Motor neuron (in vitro differentiated cells): ENCODE measurements around the gene FOXN4. TPM values are rescaled to one million over a fixed set of nuclear protein-coding genes. Genes with fewer than 3 reads are reported as not detected.

Experiments
- ATAC-seq, 8 experiments: fragments of 200-7000 bp; cut with Tn5 transposase; replicated peaks in 6 of 8; 2 replicates each; pipeline ENCODE4 v1.8.0; 2021; ENCODE audit warnings: mild to moderate bottlenecking in 8 of 8, moderate library complexity in 8 of 8
- H3K27ac ChIP-seq, 2 donors: fragments of 250-450 bp; sonication (Bioruptor Pico); 2 replicates each; pipeline ENCODE4 v1.9.0; 2021; ENCODE audit warnings: antibody characterized with exemption in 2 of 2, mild to moderate bottlenecking in 2 of 2, moderate library complexity in 1 of 2
- H3K4me1 ChIP-seq, 2 donors: fragments of 250-450 bp; sonication (Bioruptor Pico); replicated peaks in 1 of 2; 2 replicates each; pipeline ENCODE4 v1.6.1; 2021; ENCODE audit warnings: antibody characterized with exemption in 2 of 2, mild to moderate bottlenecking in 2 of 2, moderate library complexity in 1 of 2
- H3K4me3 ChIP-seq, 5 donors: fragments of 250-450 bp; sonication (Bioruptor Pico); 2 replicates each; pipeline ENCODE4 v1.9.0; 2021; ENCODE audit warnings: antibody characterized with exemption in 5 of 5, mild to moderate bottlenecking in 5 of 5, moderate library complexity in 4 of 5
- WGBS, 10 experiments: fragments of 450-650 bp; shearing (Covaris generic); methylation state at CpG; one replicate each; pipeline ENCODE4 v1.0.0; 2022; 5-methylcytosine and 5-hydroxymethylcytosine counted together
- in situ Hi-C, 9 experiments: fragments of 400-800 bp; cut with MboI; loops; one replicate each; pipeline ENCODE4 v1.15.0; 2021; ENCODE audit warnings: low sequenced_read_pairs in 9 of 9, low pct_unique_long_range_greater_than_20kb in 2 of 9; ENCODE audit not compliant: unreplicated experiment in 9 of 9
- total RNA-seq, 8 experiments: library from RNA; unstranded; fragments of 300-600 nt; gene quantifications; 2 replicates each; pipeline versions ENCODE4 v1.2.3 to v1.2.4, GENCODE V29; 2022

Gene FOXN4
- total RNA-seq, 8 experiments from 2014 or later, result 0.20 to 19.7 (median 0.48) TPM; not detected in 2

DNA sequence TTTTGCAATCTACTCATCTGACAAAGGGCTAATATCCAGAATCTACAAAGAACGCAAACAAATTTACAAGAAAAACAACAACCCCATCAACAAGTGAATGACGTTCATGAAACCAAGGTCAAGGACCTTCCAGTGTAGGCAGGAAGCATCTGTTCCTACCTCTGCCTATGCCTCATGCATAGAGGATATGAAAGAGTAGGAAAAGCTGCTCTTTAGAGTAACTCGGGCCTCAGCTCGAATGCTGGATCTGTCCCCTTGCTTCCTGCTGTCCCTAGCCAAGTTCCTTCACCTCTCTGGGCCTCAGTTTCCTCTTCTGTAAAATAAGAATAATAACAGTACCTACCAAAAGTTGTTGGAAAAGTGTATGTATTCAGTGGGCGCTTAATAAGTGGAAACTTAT is 65.0 kb downstream of the FOXN4 start:
- no peaks in the 10 kb centered on the region for H3K4me1 ChIP-seq
- no peak for ATAC-seq
- no peak overlapping the region for H3K4me3 ChIP-seq
- H3K27ac ChIP-seq, result no peak overlapping the region
- WGBS, 10 experiments, result 40 to 100% (median 68%) methylated on average over 1 to 5 of the region's 5 CpGs
- in situ Hi-C loops, result no loop called here

- ATAC-seq, result no peak
- in situ Hi-C loops, result no loop called here
- WGBS, 10 experiments, result 60 to 100% (median 100%) methylated on average over 1 to 4 of the region's 5 CpGs; no CpG with 5 or more reads in 4 of the 10 experiments
Measured at GRCh38 chr12:109241936-109242335, 67.1 kb downstream of the FOXN4 start.

DNA sequence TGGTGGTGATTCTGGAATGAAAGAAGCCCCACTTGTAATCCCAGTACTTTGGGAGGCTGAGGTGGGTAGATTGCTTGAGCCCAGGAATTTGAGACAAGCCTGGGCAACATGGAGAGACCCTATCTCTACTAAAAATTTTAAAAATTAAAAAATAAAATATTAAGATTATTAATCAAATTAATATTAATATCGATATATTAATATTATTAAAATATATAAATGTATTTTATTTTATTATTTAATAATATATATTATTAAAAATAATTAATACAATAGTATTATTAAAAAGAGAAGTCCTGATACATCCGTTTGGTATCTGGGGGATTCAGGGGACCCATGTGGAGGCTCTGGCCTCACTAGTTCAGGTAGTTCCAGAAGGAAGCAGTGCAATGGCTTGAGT is 68.7 kb downstream of the FOXN4 start:
- Histone ChIP-seq H3K4me1 (no peaks in the 10 kb centered on the region), H3K4me3 (no peak overlapping the region), H3K27ac (no peak overlapping the region)
- WGBS, 10 experiments, result 60 to 100% (median 82%) methylated on average over 1 to 2 of the region's 2 CpGs
- in situ Hi-C loops, result no loop called here
- no peak for ATAC-seq

More at GRCh38 chr12:109241936-109242335, 67.1 kb downstream of the FOXN4 start:
- no peak overlapping the region for H3K4me3 ChIP-seq
- H3K4me1 ChIP-seq, result no peaks in the 10 kb centered on the region
- H3K27ac ChIP-seq, result no peak overlapping the region

GRCh38 chr12:109239691-109240090 is 69.4 kb downstream of the FOXN4 start:
- no peaks in the 10 kb centered on the region for H3K4me1 ChIP-seq
- in situ Hi-C loops, result no loop called here
- H3K4me3 ChIP-seq, result no peak overlapping the region
- no peak for ATAC-seq
- 80 to 100% (median 87%) methylated on average over 1 to 4 of the region's 11 CpGs; no CpG with 5 or more reads in 5 of the 10 experiments for WGBS, 10 experiments
- no peak overlapping the region for H3K27ac ChIP-seq

- in situ Hi-C loops, result no loop called here
- no peak overlapping the region for H3K27ac ChIP-seq
- no peak for ATAC-seq
- H3K4me1 ChIP-seq, result no peaks in the 10 kb centered on the region
- 100% methylated on average over 1 of the region's 4 CpGs; no CpG with 5 or more reads in 9 of the 10 experiments for WGBS, 10 experiments
- H3K4me3 ChIP-seq, result no peak overlapping the region
Measured at GRCh38 chr12:109239179-109239578, 69.9 kb downstream of the FOXN4 start.

GRCh38 chr12:109236257-109236656 is 72.8 kb downstream of the FOXN4 start:
- no peak for ATAC-seq
- in situ Hi-C loops, result no loop called here
- WGBS, 10 experiments, result 43 to 100% (median 69%) methylated on average over 1 to 6 of the region's 6 CpGs

DNA sequence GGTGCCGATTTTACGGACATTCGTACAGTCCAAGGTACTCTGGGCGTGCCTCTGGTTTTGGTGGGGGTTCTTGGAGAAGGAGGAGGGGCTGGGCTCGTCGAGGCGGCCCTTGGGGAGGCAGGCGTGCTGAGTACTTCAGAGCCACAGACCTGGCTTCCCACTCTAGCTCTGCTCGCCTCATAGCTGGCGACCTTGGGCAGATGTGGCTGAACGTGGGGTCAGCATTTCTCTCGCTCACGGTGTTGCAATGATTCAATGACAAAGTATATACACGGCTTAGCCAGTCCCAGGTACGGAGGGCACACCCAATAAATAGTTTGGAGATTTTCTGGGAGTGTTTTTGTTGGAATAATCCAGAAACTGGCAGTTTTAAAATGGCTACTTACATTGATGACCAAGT is 75.1 kb downstream of the FOXN4 start:
- Histone ChIP-seq H3K27ac (no peak overlapping the region), H3K4me1 (no peaks in the 10 kb centered on the region), H3K4me3 (no peak overlapping the region)
- no peak for ATAC-seq
- in situ Hi-C loops, result no loop called here
- WGBS, 10 experiments, result 40 to 100% (median 76%) methylated on average over 1 to 5 of the region's 15 CpGs; no CpG with 5 or more reads in 4 of the 10 experiments

More at GRCh38 chr12:109236257-109236656, 72.8 kb downstream of the FOXN4 start:
- Histone ChIP-seq H3K27ac (no peak overlapping the region), H3K4me3 (no peak overlapping the region), H3K4me1 (no peaks in the 10 kb centered on the region)

GRCh38 chr12:109232731-109233130 is 76.4 kb downstream of the FOXN4 start:
- whole genome bisulfite sequencing, 10 experiments, result 0 to 100% (median 96%) methylated on average over 1 to 4 of the region's 7 CpGs; no CpG with 5 or more reads in 5 of the 10 experiments
- Histone ChIP-seq H3K4me1 (no peaks in the 10 kb centered on the region), H3K27ac (no peak overlapping the region), H3K4me3 (no peak overlapping the region)
- ATAC-seq, result no peak
- in situ Hi-C loops, result no loop called here

- no peak overlapping the region for H3K27ac ChIP-seq
- H3K4me3 ChIP-seq, result no peak overlapping the region
- no peak for ATAC-seq
- in situ Hi-C loops, result no loop called here
- 13 to 100% (median 82%) methylated on average over 1 to 2 of the region's 2 CpGs; no CpG with 5 or more reads in 4 of the 10 experiments for WGBS, 10 experiments
- no peaks in the 10 kb centered on the region for H3K4me1 ChIP-seq
Measured at GRCh38 chr12:109230193-109230592, 78.9 kb downstream of the FOXN4 start.

GRCh38 chr12:109228664-109229063 is 80.4 kb downstream of the FOXN4 start:
- 76 to 100% (median 94%) methylated on average over 1 to 3 of the region's 4 CpGs; no CpG with 5 or more reads in 1 of the 10 experiments for WGBS, 10 experiments
- ATAC-seq, result no peak

More at GRCh38 chr12:109228664-109229063, 80.4 kb downstream of the FOXN4 start:
- H3K27ac ChIP-seq, result no peak overlapping the region
- H3K4me3 ChIP-seq, result no peak overlapping the region
- in situ Hi-C loops, result no loop called here
- H3K4me1 ChIP-seq, result no peaks in the 10 kb centered on the region

Other genes with a start within 250 kb of the FOXN4 start
- gene ALKBH2, start 215.8 kb downstream of the FOXN4 start, total RNA-seq, result 10 to 100 TPM; 21.6 to 51.8 (median 37.7) TPM
- gene UNG, start 211.7 kb downstream of the FOXN4 start, total RNA-seq, result 10 to 100 TPM; 16.1 to 68.6 (median 30.8) TPM
- 1 to 10 TPM; 1.9 to 8.0 (median 4.2) TPM for gene ACACB, start 192.7 kb downstream of the FOXN4 start, total RNA-seq
- gene MYO1H, start 38.6 kb upstream of the FOXN4 start, total RNA-seq, result under 1 TPM; 0.09 to 0.95 (median 0.46) TPM
- 10 to 100 TPM; 21.9 to 53.6 (median 40.2) TPM for gene KCTD10, start 168.0 kb upstream of the FOXN4 start, total RNA-seq
- gene UBE3B, start 168.3 kb upstream of the FOXN4 start, total RNA-seq, result 10 to 100 TPM; 13.4 to 47.7 (median 24.3) TPM